ENCODE results near the gene TOM1L2.

The TOM1L2 gene

GRCh38 chr17:17819111-17819510 lies 153.1 kb downstream of the TOM1L2 start:
- Histone ChIP-seq H3K27ac (ENCODE audit: low read depth, low read length) (no peak overlapping the region), H3K4me1 (ENCODE audit: control insufficient read depth in 1 of 2, insufficient read depth in 2 of 2, low read length in 2 of 2) (peaks cover 54 to 55% of the 10 kb centered on the region in 2 donors), H3K9ac (ENCODE audit: low read depth in 1 of 2, low read length in 2 of 2) (no peak overlapping the region), H3K9me3 (ENCODE audit: control insufficient read depth in 1 of 2, low read length in 2 of 2) (no peaks in the 10 kb centered on the region), H3K36me3 (ENCODE audit: control insufficient read depth in 1 of 2, insufficient read depth in 2 of 2, low read length in 2 of 2) (peaks cover 15 to 58% of the 10 kb centered on the region in 2 donors), H3K27me3 (ENCODE audit: control insufficient read depth in 1 of 2, insufficient read depth in 2 of 2, low read length in 2 of 2) (no peaks in the 10 kb centered on the region), H3K4me3 (ENCODE audit: low read depth in 1 of 2, low read length in 2 of 2) (no peak overlapping the region)

DNA sequence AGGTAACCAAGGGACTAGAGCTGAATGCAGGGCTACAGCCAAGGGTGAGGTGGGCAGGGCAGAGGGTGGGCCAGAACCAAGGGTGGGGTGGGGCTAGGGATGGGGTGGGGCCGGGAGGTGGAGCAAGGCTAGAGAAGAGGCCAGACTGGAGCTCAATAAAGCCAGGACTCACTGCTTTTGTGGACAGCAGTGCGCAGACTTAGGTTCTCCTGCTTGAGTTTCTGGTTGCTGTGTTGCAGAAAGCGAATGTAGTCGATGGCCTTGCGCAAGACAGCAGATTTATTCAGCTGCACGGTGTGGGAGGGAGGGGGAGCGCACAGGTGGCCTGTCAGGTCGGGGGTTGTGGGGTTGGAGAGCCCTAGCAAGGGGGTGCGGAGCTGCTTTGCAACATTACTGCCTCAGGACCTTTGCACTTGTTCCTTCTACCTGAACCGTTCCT lies 154.1 kb downstream of the TOM1L2 start:
- Histone ChIP-seq H3K9ac (ENCODE audit: low read depth in 1 of 2, low read length in 2 of 2) (no peak overlapping the region), H3K4me1 (ENCODE audit: control insufficient read depth in 1 of 2, insufficient read depth in 2 of 2, low read length in 2 of 2) (peaks cover 47 to 50% of the 10 kb centered on the region in 2 donors), H3K27ac (ENCODE audit: low read depth, low read length) (no peak overlapping the region)

GRCh38 chr17:17817552-17817947 lies 154.7 kb downstream of the TOM1L2 start:
- peaks cover 42 to 45% of the 10 kb centered on the region in 2 donors for H3K4me1 ChIP-seq (ENCODE audit: control insufficient read depth in 1 of 2, insufficient read depth in 2 of 2, low read length in 2 of 2)
- no peak overlapping the region for H3K4me3 ChIP-seq (ENCODE audit: low read depth in 1 of 2, low read length in 2 of 2)
- peaks cover 20 to 69% of the 10 kb centered on the region in 2 donors for H3K36me3 ChIP-seq (ENCODE audit: control insufficient read depth in 1 of 2, insufficient read depth in 2 of 2, low read length in 2 of 2)
- peak overlapping the region in 1 of 2 donors; percentile 2 for H3K9ac ChIP-seq (ENCODE audit: low read depth in 1 of 2, low read length in 2 of 2)
- no peaks in the 10 kb centered on the region for H3K9me3 ChIP-seq (ENCODE audit: control insufficient read depth in 1 of 2, low read length in 2 of 2)
- no peak overlapping the region for H3K27ac ChIP-seq (ENCODE audit: low read depth, low read length)
- H3K27me3 ChIP-seq (ENCODE audit: control insufficient read depth in 1 of 2, insufficient read depth in 2 of 2, low read length in 2 of 2) = no peaks in the 10 kb centered on the region

More for the DNA sequence above, 154.1 kb downstream of the TOM1L2 start:
- peaks cover 15 to 65% of the 10 kb centered on the region in 2 donors for H3K36me3 ChIP-seq (ENCODE audit: control insufficient read depth in 1 of 2, insufficient read depth in 2 of 2, low read length in 2 of 2)
- no peaks in the 10 kb centered on the region for H3K27me3 ChIP-seq (ENCODE audit: control insufficient read depth in 1 of 2, insufficient read depth in 2 of 2, low read length in 2 of 2)
- no peak overlapping the region for H3K4me3 ChIP-seq (ENCODE audit: low read depth in 1 of 2, low read length in 2 of 2)
- no peaks in the 10 kb centered on the region for H3K9me3 ChIP-seq (ENCODE audit: control insufficient read depth in 1 of 2, low read length in 2 of 2)

- Histone ChIP-seq H3K9me3 (ENCODE audit: control insufficient read depth in 1 of 2, low read length in 2 of 2) (no peaks in the 10 kb centered on the region), H3K36me3 (ENCODE audit: control insufficient read depth in 1 of 2, insufficient read depth in 2 of 2, low read length in 2 of 2) (peaks cover 21 to 69% of the 10 kb centered on the region in 2 donors), H3K9ac (ENCODE audit: low read depth in 1 of 2, low read length in 2 of 2) (no peak overlapping the region), H3K27me3 (ENCODE audit: control insufficient read depth in 1 of 2, insufficient read depth in 2 of 2, low read length in 2 of 2) (no peaks in the 10 kb centered on the region), H3K27ac (ENCODE audit: low read depth, low read length) (no peak overlapping the region), H3K4me3 (ENCODE audit: low read depth in 1 of 2, low read length in 2 of 2) (no peak overlapping the region), H3K4me1 (ENCODE audit: control insufficient read depth in 1 of 2, insufficient read depth in 2 of 2, low read length in 2 of 2) (peaks cover 37 to 39% of the 10 kb centered on the region in 2 donors)
These were observed 155.2 kb downstream of the TOM1L2 start for GRCh38 chr17:17816831-17817551.

- peaks cover 33 to 36% of the 10 kb centered on the region in 2 donors for H3K4me1 ChIP-seq (ENCODE audit: control insufficient read depth in 1 of 2, insufficient read depth in 2 of 2, low read length in 2 of 2)
- no peak overlapping the region for H3K9ac ChIP-seq (ENCODE audit: low read depth in 1 of 2, low read length in 2 of 2)
- peaks cover 21 to 73% of the 10 kb centered on the region in 2 donors for H3K36me3 ChIP-seq (ENCODE audit: control insufficient read depth in 1 of 2, insufficient read depth in 2 of 2, low read length in 2 of 2)
- H3K27ac ChIP-seq (ENCODE audit: low read depth, low read length) = no peak overlapping the region
- no peaks in the 10 kb centered on the region for H3K27me3 ChIP-seq (ENCODE audit: control insufficient read depth in 1 of 2, insufficient read depth in 2 of 2, low read length in 2 of 2)
- no peak overlapping the region for H3K4me3 ChIP-seq (ENCODE audit: low read depth in 1 of 2, low read length in 2 of 2)
- H3K9me3 ChIP-seq (ENCODE audit: control insufficient read depth in 1 of 2, low read length in 2 of 2) = no peaks in the 10 kb centered on the region
These were observed 155.9 kb downstream of the TOM1L2 start for GRCh38 chr17:17816240-17816814.

- Histone ChIP-seq H3K9ac (ENCODE audit: low read depth in 1 of 2, low read length in 2 of 2) (no peak overlapping the region), H3K4me3 (ENCODE audit: low read depth in 1 of 2, low read length in 2 of 2) (no peak overlapping the region)
These were observed 156.6 kb downstream of the TOM1L2 start for GRCh38 chr17:17815436-17816200.

DNA sequence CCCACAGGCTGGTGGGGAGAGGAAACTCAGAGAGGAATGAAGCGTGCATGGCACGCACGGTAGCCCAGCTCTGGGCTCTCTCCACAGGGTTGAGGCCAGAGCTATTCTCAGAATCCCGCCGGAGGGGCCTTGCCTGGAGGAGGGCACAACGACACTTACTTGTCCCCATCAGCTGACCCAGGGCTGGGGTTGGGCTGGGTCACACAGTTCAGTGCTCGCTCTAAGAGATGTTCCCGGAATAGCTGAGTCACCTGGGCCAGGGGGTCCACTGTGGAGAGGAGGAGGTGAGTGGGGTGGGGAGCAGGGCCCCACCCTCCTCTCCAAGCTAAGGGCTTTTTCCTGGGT lies 157.2 kb downstream of the TOM1L2 start:
- H3K36me3 ChIP-seq (ENCODE audit: control insufficient read depth in 1 of 2, insufficient read depth in 2 of 2, low read length in 2 of 2) = peaks cover 17 to 69% of the 10 kb centered on the region in 2 donors
- H3K27ac ChIP-seq (ENCODE audit: low read depth, low read length) = no peak overlapping the region
- no peak overlapping the region for H3K9ac ChIP-seq (ENCODE audit: low read depth in 1 of 2, low read length in 2 of 2)
- no peaks in the 10 kb centered on the region for H3K27me3 ChIP-seq (ENCODE audit: control insufficient read depth in 1 of 2, insufficient read depth in 2 of 2, low read length in 2 of 2)
- H3K9me3 ChIP-seq (ENCODE audit: control insufficient read depth in 1 of 2, low read length in 2 of 2) = no peaks in the 10 kb centered on the region
- H3K4me1 ChIP-seq (ENCODE audit: control insufficient read depth in 1 of 2, insufficient read depth in 2 of 2, low read length in 2 of 2) = peaks cover 20 to 26% of the 10 kb centered on the region in 2 donors
- no peak overlapping the region for H3K4me3 ChIP-seq (ENCODE audit: low read depth in 1 of 2, low read length in 2 of 2)

More at GRCh38 chr17:17815436-17816200, 156.6 kb downstream of the TOM1L2 start:
- H3K27ac ChIP-seq (ENCODE audit: low read depth, low read length) = no peak overlapping the region
- no peaks in the 10 kb centered on the region for H3K9me3 ChIP-seq (ENCODE audit: control insufficient read depth in 1 of 2, low read length in 2 of 2)
- peaks cover 20 to 73% of the 10 kb centered on the region in 2 donors for H3K36me3 ChIP-seq (ENCODE audit: control insufficient read depth in 1 of 2, insufficient read depth in 2 of 2, low read length in 2 of 2)
- H3K4me1 ChIP-seq (ENCODE audit: control insufficient read depth in 1 of 2, insufficient read depth in 2 of 2, low read length in 2 of 2) = peaks cover 26 to 30% of the 10 kb centered on the region in 2 donors
- H3K27me3 ChIP-seq (ENCODE audit: control insufficient read depth in 1 of 2, insufficient read depth in 2 of 2, low read length in 2 of 2) = no peaks in the 10 kb centered on the region

GRCh38 chr17:17814162-17815061 lies 157.8 kb downstream of the TOM1L2 start:
- H3K9ac ChIP-seq (ENCODE audit: low read depth in 1 of 2, low read length in 2 of 2) = no peak overlapping the region
- no peak overlapping the region for H3K27ac ChIP-seq (ENCODE audit: low read depth, low read length)
- H3K4me3 ChIP-seq (ENCODE audit: low read depth in 1 of 2, low read length in 2 of 2) = no peak overlapping the region
- peaks cover 14 to 20% of the 10 kb centered on the region in 2 donors for H3K4me1 ChIP-seq (ENCODE audit: control insufficient read depth in 1 of 2, insufficient read depth in 2 of 2, low read length in 2 of 2)
- H3K36me3 ChIP-seq (ENCODE audit: control insufficient read depth in 1 of 2, insufficient read depth in 2 of 2, low read length in 2 of 2) = peaks cover 17 to 65% of the 10 kb centered on the region in 2 donors
- H3K27me3 ChIP-seq (ENCODE audit: control insufficient read depth in 1 of 2, insufficient read depth in 2 of 2, low read length in 2 of 2) = no peaks in the 10 kb centered on the region
- H3K9me3 ChIP-seq (ENCODE audit: control insufficient read depth in 1 of 2, low read length in 2 of 2) = no peaks in the 10 kb centered on the region

- no peak overlapping the region for H3K4me3 ChIP-seq (ENCODE audit: low read depth in 1 of 2, low read length in 2 of 2)
- H3K36me3 ChIP-seq (ENCODE audit: control insufficient read depth in 1 of 2, insufficient read depth in 2 of 2, low read length in 2 of 2) = peaks cover 10 to 58% of the 10 kb centered on the region in 2 donors
- no peaks in the 10 kb centered on the region for H3K27me3 ChIP-seq (ENCODE audit: control insufficient read depth in 1 of 2, insufficient read depth in 2 of 2, low read length in 2 of 2)
- H3K9me3 ChIP-seq (ENCODE audit: control insufficient read depth in 1 of 2, low read length in 2 of 2) = no peaks in the 10 kb centered on the region
- peaks cover 7 to 14% of the 10 kb centered on the region in 2 donors for H3K4me1 ChIP-seq (ENCODE audit: control insufficient read depth in 1 of 2, insufficient read depth in 2 of 2, low read length in 2 of 2)
- H3K27ac ChIP-seq (ENCODE audit: low read depth, low read length) = no peak overlapping the region
- no peak overlapping the region for H3K9ac ChIP-seq (ENCODE audit: low read depth in 1 of 2, low read length in 2 of 2)
These were observed 158.5 kb downstream of the TOM1L2 start for GRCh38 chr17:17813725-17814095.

All from duodenal mucosa (tissue), 2 donors.